ENCODE data around the gene CDK4. TPM values are rescaled to one million over a fixed set of nuclear protein-coding genes. Genes with fewer than 3 reads are reported as not detected.

Gene CDK4
- total RNA-seq, 4 donors from 2014 or later, result 42.8 to 96.9 (median 60.4) TPM

DNA sequence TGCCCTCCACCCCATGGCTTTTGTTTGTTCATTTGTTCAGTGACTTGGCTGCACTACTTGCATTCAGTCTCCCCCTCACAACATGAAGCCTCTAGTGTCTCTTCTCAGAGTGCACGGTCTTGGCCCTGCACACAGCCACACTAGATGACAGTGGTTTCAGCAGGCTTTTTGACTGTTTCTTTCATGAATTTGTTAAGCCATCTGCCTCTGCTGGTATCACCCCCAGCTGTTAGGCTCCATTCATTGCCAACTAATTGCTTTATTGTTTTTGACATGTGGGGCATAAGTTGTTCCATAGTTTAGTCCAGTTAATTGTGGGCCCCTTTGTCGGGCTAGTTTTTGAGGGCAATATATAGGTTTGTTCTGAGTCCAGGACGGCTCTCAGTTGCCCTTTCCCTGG, 39.4 kb downstream of the CDK4 start:
- no peaks in the 10 kb centered on the region for H3K9me3 ChIP-seq
- no peaks in the 10 kb centered on the region for H3K4me1 ChIP-seq
- 100% methylated on average over 3 of the region's 3 CpGs for WGBS, 2 donors
- no peak overlapping the region for H3K4me3 ChIP-seq
- H3K27me3 ChIP-seq, result no peaks in the 10 kb centered on the region
- intact Hi-C loops (cut with DNase I), result no loop called here
- H3K27ac ChIP-seq, result no peak overlapping the region
- TF ChIP-seq, protein P1, sequence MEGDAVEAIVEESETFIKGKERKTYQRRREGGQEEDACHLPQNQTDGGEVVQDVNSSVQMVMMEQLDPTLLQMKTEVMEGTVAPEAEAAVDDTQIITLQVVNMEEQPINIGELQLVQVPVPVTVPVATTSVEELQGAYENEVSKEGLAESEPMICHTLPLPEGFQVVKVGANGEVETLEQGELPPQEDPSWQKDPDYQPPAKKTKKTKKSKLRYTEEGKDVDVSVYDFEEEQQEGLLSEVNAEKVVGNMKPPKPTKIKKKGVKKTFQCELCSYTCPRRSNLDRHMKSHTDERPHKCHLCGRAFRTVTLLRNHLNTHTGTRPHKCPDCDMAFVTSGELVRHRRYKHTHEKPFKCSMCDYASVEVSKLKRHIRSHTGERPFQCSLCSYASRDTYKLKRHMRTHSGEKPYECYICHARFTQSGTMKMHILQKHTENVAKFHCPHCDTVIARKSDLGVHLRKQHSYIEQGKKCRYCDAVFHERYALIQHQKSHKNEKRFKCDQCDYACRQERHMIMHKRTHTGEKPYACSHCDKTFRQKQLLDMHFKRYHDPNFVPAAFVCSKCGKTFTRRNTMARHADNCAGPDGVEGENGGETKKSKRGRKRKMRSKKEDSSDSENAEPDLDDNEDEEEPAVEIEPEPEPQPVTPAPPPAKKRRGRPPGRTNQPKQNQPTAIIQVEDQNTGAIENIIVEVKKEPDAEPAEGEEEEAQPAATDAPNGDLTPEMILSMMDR (IDR thresholded peaks at IDR 0.05), result no peak
- TF ChIP-seq POLR2A (IDR thresholded peaks at IDR 0.05), result no peak
- DNase-seq, result no peak
- peaks cover 13 to 90% (median 21%) of the 10 kb centered on the region in 3 donors for H3K36me3 ChIP-seq

DNA sequence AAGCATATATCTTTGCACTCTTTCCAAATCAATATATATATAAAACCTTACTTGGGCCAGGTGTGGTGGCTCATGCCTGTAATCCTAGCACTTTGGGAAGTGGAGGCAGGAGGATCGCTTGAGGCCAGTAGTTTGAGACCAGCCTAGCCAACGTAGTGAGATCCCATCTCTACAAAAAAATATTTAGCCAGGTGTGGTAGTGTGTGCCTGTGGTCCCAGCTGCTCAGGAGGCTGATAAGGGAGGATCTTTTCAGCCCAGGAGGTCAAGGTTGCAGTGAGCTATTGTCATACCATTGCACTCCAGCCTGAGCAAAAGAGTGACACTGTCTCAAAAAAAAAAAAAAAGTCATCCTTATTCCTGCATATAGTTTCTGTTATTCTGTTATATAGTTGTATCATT, 43.8 kb downstream of the CDK4 start:
- H3K27me3 ChIP-seq, result no peaks in the 10 kb centered on the region
- H3K9me3 ChIP-seq, result peaks cover 0 to 6% (median 4%) of the 10 kb centered on the region in 3 donors
- H3K36me3 ChIP-seq, result peaks cover 0 to 90% (median 3%) of the 10 kb centered on the region in 3 donors
- no peak overlapping the region for H3K27ac ChIP-seq
- intact Hi-C loops (cut with DNase I), result no loop called here
- TF ChIP-seq, protein P1 (IDR thresholded peaks at IDR 0.05), result no peak
- TF ChIP-seq POLR2A (IDR thresholded peaks at IDR 0.05), result no peak
- no peak for DNase-seq
- H3K4me1 ChIP-seq, result no peaks in the 10 kb centered on the region
- 100% methylated on average over 2 of the region's 2 CpGs for WGBS, 2 donors
- no peak overlapping the region for H3K4me3 ChIP-seq

DNA sequence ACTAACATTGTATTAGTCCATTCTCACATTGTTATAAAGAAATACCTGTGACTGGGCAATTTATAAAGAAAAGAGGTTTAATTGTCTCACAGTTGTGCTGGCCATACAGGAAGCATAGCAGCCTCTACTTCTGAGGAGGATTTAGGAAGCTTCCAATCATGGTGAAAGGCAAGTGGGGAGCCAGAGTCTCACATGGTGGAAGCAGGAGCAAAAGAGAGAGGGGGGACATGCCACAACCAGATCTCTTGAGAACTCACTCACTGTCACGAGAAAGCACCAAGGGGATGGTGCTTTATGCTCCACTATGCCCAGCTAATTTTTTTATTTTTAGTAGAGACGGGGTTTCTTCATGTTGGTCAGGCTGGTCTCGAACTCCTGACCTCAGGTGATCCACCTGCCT, 44.9 kb downstream of the CDK4 start:
- WGBS, 2 donors, result 95 to 96% methylated on average over 3 of the region's 3 CpGs
- Histone ChIP-seq H3K36me3 (peaks cover 0 to 89% (median 3%) of the 10 kb centered on the region in 3 donors), H3K4me1 (no peaks in the 10 kb centered on the region), H3K9me3 (peaks cover 0 to 6% (median 4%) of the 10 kb centered on the region in 3 donors), H3K4me3 (no peak overlapping the region), H3K27ac (no peak overlapping the region), H3K27me3 (no peaks in the 10 kb centered on the region)
- TF ChIP-seq, protein P1 (IDR thresholded peaks at IDR 0.05), result no peak
- no peak for TF ChIP-seq POLR2A (IDR thresholded peaks at IDR 0.05)
- DNase-seq, result no peak
- intact Hi-C loops (cut with DNase I), result no loop called here

DNA sequence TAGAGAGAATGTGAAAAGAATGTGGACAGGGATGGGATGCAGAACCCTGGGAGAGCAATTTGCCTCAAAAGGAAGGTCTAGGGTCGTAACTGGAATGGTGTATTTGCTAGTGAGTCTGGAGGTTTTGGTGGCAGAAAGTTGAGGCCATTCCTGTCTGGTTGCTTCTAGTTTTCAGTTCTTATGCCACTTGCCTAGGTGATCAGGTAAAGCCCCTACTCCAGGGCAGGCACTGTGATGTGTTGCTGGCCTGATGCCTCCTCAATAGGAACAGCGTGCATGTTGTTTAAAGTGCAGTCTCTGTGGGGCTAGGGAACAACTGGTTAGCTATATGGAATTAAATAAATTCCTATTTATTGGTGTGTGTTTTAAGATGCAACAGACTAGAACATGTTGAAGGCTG, 51.8 kb downstream of the CDK4 start:
- Histone ChIP-seq H3K9me3 (peaks cover 0 to 6% (median 4%) of the 10 kb centered on the region in 3 donors), H3K4me3 (no peak overlapping the region)
- TF ChIP-seq, protein P1 (IDR thresholded peaks at IDR 0.05), result no peak
- no peak for TF ChIP-seq POLR2A (IDR thresholded peaks at IDR 0.05)

DNA sequence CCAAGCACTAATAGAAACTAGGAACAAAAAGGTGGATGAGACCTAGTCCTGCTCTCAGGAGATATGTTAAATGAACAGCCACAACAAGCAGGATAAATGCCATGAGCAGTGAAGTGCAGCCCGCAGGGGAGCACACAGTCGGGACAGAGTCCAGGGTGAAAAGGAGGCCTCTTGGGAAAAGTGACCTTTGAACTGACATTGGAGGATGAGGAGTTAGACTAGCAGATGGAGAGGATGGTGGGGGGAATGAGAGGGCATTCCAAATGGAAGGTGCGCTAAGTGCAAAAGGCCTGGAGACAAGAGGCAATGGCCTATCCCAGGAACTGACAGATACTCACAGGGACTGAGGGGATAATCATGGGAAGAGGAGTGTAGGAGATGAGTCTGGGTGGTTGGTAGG, 53.7 kb downstream of the CDK4 start:
- H3K4me1 ChIP-seq, result peaks cover 5 to 17% (median 11%) of the 10 kb centered on the region in 3 donors
- no peak for DNase-seq
- no peaks in the 10 kb centered on the region for H3K27me3 ChIP-seq
- no peak overlapping the region for H3K27ac ChIP-seq
- no peak overlapping the region for H3K4me3 ChIP-seq
- H3K36me3 ChIP-seq, result peaks cover 0 to 73% (median 15%) of the 10 kb centered on the region in 3 donors
- intact Hi-C loops (cut with DNase I), result no loop called here
- 92 to 93% methylated on average over 3 of the region's 3 CpGs for WGBS, 2 donors
- TF ChIP-seq POLR2A (IDR thresholded peaks at IDR 0.05), result no peak
- TF ChIP-seq, protein P1 (IDR thresholded peaks at IDR 0.05), result no peak
- no peaks in the 10 kb centered on the region for H3K9me3 ChIP-seq

More for the DNA sequence above, 51.8 kb downstream of the CDK4 start:
- intact Hi-C loops (cut with DNase I), result no loop called here
- WGBS, 2 donors, result 96 to 100% methylated on average over 2 of the region's 2 CpGs
- peaks cover 0 to 92% (median 15%) of the 10 kb centered on the region in 3 donors for H3K36me3 ChIP-seq
- no peak overlapping the region for H3K27ac ChIP-seq
- no peaks in the 10 kb centered on the region for H3K27me3 ChIP-seq
- H3K4me1 ChIP-seq, result peaks cover 0 to 5% (median under 1%) of the 10 kb centered on the region in 3 donors
- no peak for DNase-seq

Other genes starting within 250 kb of the CDK4 start
- gene DDIT3, start 231.8 kb downstream of the CDK4 start, total RNA-seq, result 10 to 100 TPM in 3 of 4 donors, 1 to 10 TPM in 1; 5.1 to 23.3 (median 15.4) TPM
- gene MBD6, start 229.5 kb downstream of the CDK4 start, total RNA-seq, result 10 to 100 TPM; 13.8 to 33.2 (median 17.6) TPM
- 100 to 1,000 TPM; 122 to 175 (median 159) TPM for gene DCTN2, start 205.1 kb downstream of the CDK4 start, total RNA-seq
- under 1 TPM in 3 of 4 donors, not detected in 1; 0.15 to 0.22 (median 0.19) TPM for gene KIF5A, start 202.3 kb downstream of the CDK4 start, total RNA-seq
- 10 to 100 TPM; 25.2 to 41.7 (median 33.1) TPM for gene PIP4K2C, start 161.1 kb downstream of the CDK4 start, total RNA-seq
- gene DTX3, start 147.5 kb downstream of the CDK4 start, total RNA-seq, result 10 to 100 TPM in 1 of 4 donors, 1 to 10 TPM in 3; 1.6 to 16.6 (median 5.6) TPM
- gene ARHGEF25, start 140.9 kb downstream of the CDK4 start, total RNA-seq, result 10 to 100 TPM in 1 of 4 donors, 1 to 10 TPM in 2, under 1 TPM in 1; 0.76 to 27.7 (median 6.2) TPM
- gene B4GALNT1, start 119.1 kb downstream of the CDK4 start, total RNA-seq, result under 1 TPM; 0.18 to 0.56 (median 0.23) TPM
- gene OS9, start 58.2 kb downstream of the CDK4 start, total RNA-seq, result 100 to 1,000 TPM; 151 to 231 (median 168) TPM
- gene AGAP2, start 13.6 kb downstream of the CDK4 start, total RNA-seq, result 1 to 10 TPM in 3 of 4 donors, under 1 TPM in 1; 0.88 to 2.3 (median 1.3) TPM
- 10 to 100 TPM; 37.2 to 62.5 (median 40.2) TPM for gene TSPAN31, start 7.3 kb downstream of the CDK4 start, total RNA-seq
- 1 to 10 TPM; 3.6 to 8.4 (median 5.3) TPM for gene MARCHF9, start 2.8 kb upstream of the CDK4 start, total RNA-seq
- gene CYP27B1, start 14.8 kb upstream of the CDK4 start, total RNA-seq, result 1 to 10 TPM in 2 of 4 donors, under 1 TPM in 2; 0.18 to 1.7 (median 1.1) TPM
- 10 to 100 TPM in 3 of 4 donors, 1 to 10 TPM in 1; 6.7 to 16.8 (median 11.8) TPM for gene METTL1, start 19.8 kb upstream of the CDK4 start, total RNA-seq
- 1 to 10 TPM; 2.6 to 7.6 (median 3.7) TPM for gene EEF1AKMT3, start 20.3 kb upstream of the CDK4 start, total RNA-seq
- 10 to 100 TPM; 18.5 to 37.2 (median 24.7) TPM for gene TSFM, start 30.5 kb upstream of the CDK4 start, total RNA-seq
- gene AVIL, start 66.4 kb upstream of the CDK4 start, total RNA-seq, result 1 to 10 TPM; 1.9 to 3.4 (median 2.5) TPM
- 100 to 1,000 TPM in 1 of 4 donors, 10 to 100 TPM in 3; 47.1 to 120 (median 71.7) TPM for gene CTDSP2, start 94.4 kb upstream of the CDK4 start, total RNA-seq
- 10 to 100 TPM in 2 of 4 donors, 1 to 10 TPM in 2; 2.0 to 17.9 (median 8.6) TPM for gene ATP23, start 189.3 kb upstream of the CDK4 start, total RNA-seq

All from esophagus squamous epithelium (tissue), 5 donors.